ENCODE results near the gene DNAJC30. TPM values are rescaled to one million over a fixed set of nuclear protein-coding genes. Genes with fewer than 3 reads are reported as not detected.
"Not testable (repeated sequence)": the region's sequence is repeated elsewhere in the genome, so short reads cannot be mapped to it uniquely, and the experiment has no call there.

DNAJC30 gene
- total and polyA plus RNA-seq, 2 donors (not counting 1 experiment from before 2014, with no cell fraction given) = 6.6 to 15.5 TPM

DNA sequence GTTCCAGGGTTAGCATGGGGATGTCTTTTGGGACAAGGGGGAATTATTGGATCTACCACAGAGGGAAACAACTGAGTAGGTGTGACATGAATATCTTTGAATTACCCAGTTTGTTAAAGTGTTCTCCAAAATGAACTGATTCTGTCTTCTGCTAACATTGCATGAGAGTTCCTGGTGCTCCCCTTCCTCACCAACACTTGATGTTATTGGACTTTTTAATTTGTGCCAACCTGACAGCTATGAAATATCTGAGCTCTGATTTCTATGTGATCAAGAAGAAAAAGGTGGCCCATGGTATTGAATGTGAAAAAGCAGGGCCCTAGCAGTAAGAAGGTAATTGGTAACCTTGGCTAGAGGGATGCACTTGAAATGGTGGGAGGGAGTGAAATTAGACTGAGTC, 20.2 kb downstream of the DNAJC30 start:
- H3K27ac Mint-ChIP-seq = no peak overlapping the region
- H3K9me3 Mint-ChIP-seq (ENCODE audit: insufficient read depth) = peaks cover 5% of the 10 kb centered on the region
- H3K27me3 Mint-ChIP-seq = peaks cover 34% of the 10 kb centered on the region
- peaks cover 0 to 5% of the 10 kb centered on the region in 2 donors for H3K4me1 ChIP-seq (ENCODE audit: control insufficient read depth in 2 of 2, insufficient read depth in 2 of 2, low read length in 2 of 2)
- CTCF ChIA-PET = no interaction called here
- H3K36me3 ChIP-seq (replicated peaks in 1 of 2; ENCODE audit: control extremely low read depth in 1 of 2, control insufficient read depth in 1 of 2, extremely low read depth in 1 of 2, insufficient read depth in 2 of 2, low read length in 1 of 2) = no peaks in the 10 kb centered on the region
- TF ChIP-seq, protein P1, sequence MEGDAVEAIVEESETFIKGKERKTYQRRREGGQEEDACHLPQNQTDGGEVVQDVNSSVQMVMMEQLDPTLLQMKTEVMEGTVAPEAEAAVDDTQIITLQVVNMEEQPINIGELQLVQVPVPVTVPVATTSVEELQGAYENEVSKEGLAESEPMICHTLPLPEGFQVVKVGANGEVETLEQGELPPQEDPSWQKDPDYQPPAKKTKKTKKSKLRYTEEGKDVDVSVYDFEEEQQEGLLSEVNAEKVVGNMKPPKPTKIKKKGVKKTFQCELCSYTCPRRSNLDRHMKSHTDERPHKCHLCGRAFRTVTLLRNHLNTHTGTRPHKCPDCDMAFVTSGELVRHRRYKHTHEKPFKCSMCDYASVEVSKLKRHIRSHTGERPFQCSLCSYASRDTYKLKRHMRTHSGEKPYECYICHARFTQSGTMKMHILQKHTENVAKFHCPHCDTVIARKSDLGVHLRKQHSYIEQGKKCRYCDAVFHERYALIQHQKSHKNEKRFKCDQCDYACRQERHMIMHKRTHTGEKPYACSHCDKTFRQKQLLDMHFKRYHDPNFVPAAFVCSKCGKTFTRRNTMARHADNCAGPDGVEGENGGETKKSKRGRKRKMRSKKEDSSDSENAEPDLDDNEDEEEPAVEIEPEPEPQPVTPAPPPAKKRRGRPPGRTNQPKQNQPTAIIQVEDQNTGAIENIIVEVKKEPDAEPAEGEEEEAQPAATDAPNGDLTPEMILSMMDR (IDR thresholded peaks at IDR 0.05) = no peak
- no peak for TF ChIP-seq EZH2 (IDR thresholded peaks at IDR 0.05; ENCODE audit: borderline replicate concordance, insufficient read depth, low read depth, low read length, poor library complexity, severe bottlenecking)
- H3K4me3 Mint-ChIP-seq = no peak overlapping the region
- H2AFZ ChIP-seq (ENCODE audit: insufficient read depth, low read depth, low read length, poor library complexity, severe bottlenecking) = no peak overlapping the region
- H3K27ac ChIP-seq (ENCODE audit: low read length in 2 of 2) = no peak overlapping the region
- no peak overlapping the region for H3K9ac ChIP-seq (ENCODE audit: low read length)
- no peaks in the 10 kb centered on the region for H3K79me2 ChIP-seq (ENCODE audit: control insufficient read depth, insufficient read depth, low read length)
- DNase-seq (no peak), ATAC-seq (ENCODE audit: low read depth) (no peak)
- intact Hi-C loops (cut with micrococcal nuclease) = no loop called here
- no peak overlapping the region for H3K4me2 ChIP-seq (replicated peaks; ENCODE audit: low read depth, low read length, poor library complexity, severe bottlenecking)
- peaks cover 0 to 31% (median 14%) of the 10 kb centered on the region in 4 experiments for H3K27me3 ChIP-seq (replicated peaks in 1 of 4; ENCODE audit: control extremely low read depth in 1 of 4, control insufficient read depth in 3 of 4, insufficient read depth in 4 of 4, low read length in 3 of 4)
- peaks cover 1% of the 10 kb centered on the region for H3K4me1 Mint-ChIP-seq
- no peak overlapping the region for H3K4me3 ChIP-seq (ENCODE audit: control extremely low read depth in 1 of 5, extremely low read depth in 1 of 5, insufficient read depth in 1 of 5, low read depth in 2 of 5, low read length in 4 of 5)
- no peaks in the 10 kb centered on the region for H4K20me1 ChIP-seq (ENCODE audit: control insufficient read depth, insufficient read depth, low read length, poor library complexity, severe bottlenecking)
- POLR2A ChIA-PET = no interaction called here
- peaks cover 0 to 12% (median 0%) of the 10 kb centered on the region in 3 donors for H3K9me3 ChIP-seq (ENCODE audit: control extremely low read depth in 1 of 3, control insufficient read depth in 2 of 3, insufficient read depth in 1 of 3, low read length in 2 of 3)

GRCh38 chr7:73660594-73660993, 22.7 kb downstream of the DNAJC30 start:
- H4K20me1 ChIP-seq (ENCODE audit: control insufficient read depth, insufficient read depth, low read length, poor library complexity, severe bottlenecking); H3K36me3 ChIP-seq (replicated peaks in 1 of 2; ENCODE audit: control extremely low read depth in 1 of 2, control insufficient read depth in 1 of 2, extremely low read depth in 1 of 2, insufficient read depth in 2 of 2, low read length in 1 of 2); DNase-seq; CTCF ChIA-PET; H3K9ac ChIP-seq (ENCODE audit: low read length); H3K9me3 Mint-ChIP-seq (ENCODE audit: insufficient read depth); H3K27ac Mint-ChIP-seq; intact Hi-C loops (cut with micrococcal nuclease); H3K4me2 ChIP-seq (replicated peaks; ENCODE audit: low read depth, low read length, poor library complexity, severe bottlenecking); H3K27ac ChIP-seq (ENCODE audit: low read length in 2 of 2); POLR2A ChIA-PET; H3K4me1 Mint-ChIP-seq; H3K4me3 ChIP-seq (ENCODE audit: control extremely low read depth in 1 of 5, extremely low read depth in 1 of 5, insufficient read depth in 1 of 5, low read depth in 2 of 5, low read length in 4 of 5); H3K4me3 Mint-ChIP-seq; H2AFZ ChIP-seq (ENCODE audit: insufficient read depth, low read depth, low read length, poor library complexity, severe bottlenecking); H3K4me1 ChIP-seq (ENCODE audit: control insufficient read depth in 2 of 2, insufficient read depth in 2 of 2, low read length in 2 of 2); H3K9me3 ChIP-seq (ENCODE audit: control extremely low read depth in 1 of 3, control insufficient read depth in 2 of 3, insufficient read depth in 1 of 3, low read length in 2 of 3); ATAC-seq (ENCODE audit: low read depth); H3K79me2 ChIP-seq (ENCODE audit: control insufficient read depth, insufficient read depth, low read length): not testable (repeated sequence)
- peaks cover 30% of the 10 kb centered on the region for H3K27me3 Mint-ChIP-seq
- peaks cover 0 to 22% (median 14%) of the 10 kb centered on the region in 4 experiments for H3K27me3 ChIP-seq (replicated peaks in 1 of 4; ENCODE audit: control extremely low read depth in 1 of 4, control insufficient read depth in 3 of 4, insufficient read depth in 4 of 4, low read length in 3 of 4)
- WGBS (ENCODE audit: insufficient coverage) = 83% methylated on average over 1 of the region's 4 CpGs
